Activated T-cell treated with anti-CD3 and anti-CD28 coated beads, Interleukin-2, amount 50 U/mL, for 24 hours (primary cell): ENCODE results near the gene RSPH6A.

Experiments
- DNase-seq: peaks from one replicate; pipeline ENCODE4 v3.0.0-alpha.2; 2020
- H3K27ac Mint-ChIP-seq: 2 replicates; pipeline ENCODE4 v1.8.0; 2020; ENCODE audit warnings: mild to moderate bottlenecking, mixed read lengths
- H3K27me3 Mint-ChIP-seq: 2 replicates; pipeline ENCODE4 v1.8.0; 2020; ENCODE audit warnings: mixed read lengths
- H3K36me3 Mint-ChIP-seq: 2 replicates; pipeline ENCODE4 v1.8.0; 2020; ENCODE audit warnings: low read depth, mixed read lengths
- H3K4me1 Mint-ChIP-seq: 2 replicates; pipeline ENCODE4 v1.8.0; 2020; ENCODE audit warnings: low read depth, mixed read lengths
- H3K4me3 Mint-ChIP-seq: 2 replicates; pipeline ENCODE4 v1.8.0; 2020; ENCODE audit warnings: mild to moderate bottlenecking, moderate library complexity, mixed read lengths
- H3K9me3 Mint-ChIP-seq: 2 replicates; pipeline ENCODE4 v1.8.0; 2020; ENCODE audit warnings: mixed read lengths

The RSPH6A gene

DNA sequence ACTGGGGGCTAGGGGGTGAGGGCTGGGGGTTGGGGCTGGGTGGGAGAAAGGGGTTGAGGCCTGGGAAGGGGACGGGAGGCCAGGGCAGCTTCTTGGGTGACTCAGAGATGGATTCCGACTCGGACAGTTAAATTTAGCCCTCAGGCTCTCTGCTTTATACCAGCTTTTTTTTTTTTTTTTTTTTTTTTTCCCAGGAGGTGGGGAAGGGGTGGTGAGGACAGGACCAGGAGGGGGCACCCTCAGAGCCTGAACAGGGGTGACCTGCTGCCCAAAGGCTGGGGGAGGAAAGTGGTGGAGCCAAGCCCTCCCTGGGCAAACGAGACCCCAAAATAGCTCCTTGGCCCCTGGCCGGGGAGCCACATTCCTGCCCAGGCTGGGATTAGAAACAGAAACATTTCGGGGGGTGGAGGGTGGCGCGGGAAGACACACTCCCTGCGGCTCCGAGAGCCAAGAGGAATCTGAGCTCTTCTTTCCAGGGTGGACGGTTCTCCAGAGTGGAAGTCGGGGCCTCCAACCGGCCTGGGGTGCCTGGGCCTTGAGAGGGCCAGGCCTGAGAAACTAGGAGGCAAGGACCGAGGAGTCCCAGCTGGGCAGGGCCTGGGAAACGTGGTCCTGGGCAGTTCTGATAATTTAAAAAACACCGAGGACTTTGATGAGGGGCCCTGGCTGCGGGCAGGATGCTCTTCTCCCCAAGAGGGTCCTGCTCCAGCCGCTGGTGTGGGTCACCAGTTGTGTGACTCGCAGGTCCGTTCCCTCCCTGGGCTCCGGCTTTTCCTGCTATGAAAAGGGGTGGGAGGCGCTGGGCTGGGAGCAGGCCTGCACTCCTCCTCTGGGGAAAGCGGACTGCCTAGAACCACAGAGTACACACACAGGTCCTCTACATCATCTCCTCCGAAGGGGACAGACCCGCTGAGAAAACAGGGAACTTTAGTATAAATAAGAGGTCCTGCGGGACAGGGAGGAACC is 32.0 kb downstream of the RSPH6A start:
- Mint-ChIP-seq H3K9me3 (no peaks in the 10 kb centered on the region), H3K36me3 (peaks cover 38% of the 10 kb centered on the region), H3K4me1 (peaks cover 20% of the 10 kb centered on the region), H3K27me3 (peaks cover 37% of the 10 kb centered on the region), H3K4me3 (no peak overlapping the region), H3K27ac (no peak overlapping the region)
- no peak for DNase-seq

DNA sequence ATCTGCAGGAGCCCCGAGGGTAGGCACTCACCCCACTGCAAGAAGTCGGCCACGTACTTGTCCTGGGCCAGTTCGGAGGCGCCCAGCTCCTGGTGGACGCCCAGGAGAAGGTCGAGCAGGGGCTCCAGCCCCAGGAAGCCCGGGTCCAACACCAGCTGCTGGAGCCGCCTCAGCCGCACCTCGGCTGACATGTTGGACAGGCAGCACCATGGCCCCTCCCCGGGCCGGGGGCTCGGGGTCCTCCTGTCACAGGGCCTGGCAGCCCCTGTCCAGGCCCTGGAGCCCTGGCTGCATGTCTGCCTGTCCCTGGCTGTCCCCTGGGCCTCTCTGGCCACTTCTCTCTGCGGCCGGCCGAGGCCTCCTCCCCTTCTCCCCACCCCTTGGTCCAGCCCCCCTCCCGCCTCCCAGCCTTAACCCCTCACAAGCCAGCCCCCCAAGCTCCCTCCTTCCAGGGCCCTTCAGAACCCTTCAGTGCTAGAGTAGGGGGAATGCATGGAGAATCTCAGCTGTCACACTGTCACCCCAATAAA is 32.9 kb downstream of the RSPH6A start, which contains the start of gene DMPK:
DMPK (minus strand) TSS at position 329 of the 530 bp plus-strand sequence; CDS start at position 191, 138 bp downstream.
- no peak within 1 kb of the TSS for H3K27ac Mint-ChIP-seq

DNA sequence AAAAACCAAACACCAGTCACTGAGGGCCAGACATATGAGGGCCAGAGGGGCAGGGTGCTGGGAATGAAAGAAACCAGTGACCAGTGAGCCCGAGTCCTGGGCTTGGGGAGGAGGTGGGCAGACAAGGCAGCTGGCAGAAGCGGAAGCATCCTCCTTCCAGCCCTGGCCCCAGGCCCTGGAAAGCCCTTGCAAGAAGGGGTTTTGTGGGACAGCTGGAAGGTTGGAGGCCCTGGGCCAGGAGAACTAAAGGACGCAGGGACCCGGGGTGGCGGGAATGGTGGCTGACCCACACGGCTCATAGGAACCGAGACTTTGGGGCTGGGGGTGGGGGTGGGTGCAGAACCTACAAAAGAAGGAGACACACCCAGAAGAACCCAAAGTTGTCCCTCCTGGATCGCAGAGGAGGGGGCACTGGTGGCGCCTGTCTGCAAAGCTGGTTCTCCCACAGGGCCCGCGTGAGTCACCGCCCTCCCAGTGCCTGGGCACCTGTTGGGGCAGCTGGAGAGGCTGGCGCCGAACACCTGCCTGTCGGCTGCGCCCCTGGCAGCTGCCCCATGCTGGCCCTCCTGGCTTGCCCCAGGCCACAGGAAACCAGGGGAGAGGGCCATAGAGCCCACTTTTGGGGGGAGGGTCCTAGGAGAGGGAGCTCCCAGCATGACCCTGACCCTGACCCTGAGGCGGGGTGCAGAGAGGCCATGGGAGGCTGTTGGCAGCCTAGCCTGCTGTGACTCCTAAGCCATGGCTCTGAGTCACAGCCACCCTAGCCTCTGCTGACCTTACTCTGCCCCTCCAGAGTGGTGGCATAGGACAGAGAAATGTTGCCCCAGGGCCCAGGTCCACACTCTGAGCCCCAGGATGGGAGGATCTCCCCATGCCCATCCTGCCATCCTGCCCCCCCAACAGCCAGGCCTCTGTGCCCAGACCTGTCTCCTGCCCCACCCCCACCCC is 33.6 kb downstream of the RSPH6A start:
- peaks cover 38% of the 10 kb centered on the region for H3K36me3 Mint-ChIP-seq
- DNase-seq, result no peak

More for the DNA sequence above, 32.9 kb downstream of the RSPH6A start, which contains the start of gene DMPK:
- Mint-ChIP-seq H3K36me3 (peaks cover 38% of the 10 kb centered on the region), H3K4me3 (no peak within 1 kb of the TSS), H3K9me3 (no peaks in the 10 kb centered on the region), H3K27me3 (peaks cover 36% of the 10 kb centered on the region), H3K4me1 (peaks cover 20% of the 10 kb centered on the region)
- DNase-seq, result no peak

DNA sequence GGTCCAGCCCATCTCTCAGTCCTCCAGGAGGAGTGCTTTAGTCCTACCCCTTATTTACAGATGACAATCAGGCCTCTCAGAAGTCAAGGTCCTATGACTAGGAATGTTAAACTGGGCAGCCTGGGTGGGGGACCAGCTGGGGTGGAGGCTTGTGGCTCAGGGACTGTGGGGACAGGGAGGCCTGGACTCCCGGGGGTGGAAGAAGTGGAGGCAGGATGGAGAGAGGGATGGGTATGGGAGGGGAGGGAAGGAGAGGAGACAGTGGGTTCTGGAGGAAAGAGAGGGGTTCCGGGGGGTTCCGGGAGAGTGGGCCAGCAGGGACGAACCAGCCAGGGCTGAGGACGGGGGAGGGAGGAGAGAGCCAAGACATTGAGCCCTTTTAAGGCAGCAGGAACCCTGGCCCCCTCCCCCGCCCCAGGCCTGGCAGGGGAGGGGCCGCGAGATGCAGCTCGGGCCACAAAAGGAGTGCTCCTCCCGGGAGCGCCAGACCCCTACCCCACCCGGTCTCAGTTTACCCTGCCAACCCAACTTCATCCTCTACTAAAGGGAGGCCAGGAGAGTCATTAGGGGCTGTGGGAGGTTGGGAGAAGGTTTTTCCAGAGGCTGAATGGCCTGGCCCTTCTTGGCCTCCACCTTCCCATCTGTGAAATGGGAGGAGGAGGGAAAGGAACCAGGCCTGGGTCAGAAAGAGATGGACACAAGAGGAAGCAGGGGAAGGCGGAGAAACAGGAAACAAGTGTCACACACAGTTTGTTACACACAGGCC is 34.5 kb downstream of the RSPH6A start:
- H3K27me3 Mint-ChIP-seq, result peaks cover 38% of the 10 kb centered on the region
- no peak for DNase-seq
- H3K27ac Mint-ChIP-seq, result no peak overlapping the region
- no peak overlapping the region for H3K4me3 Mint-ChIP-seq
- peaks cover 35% of the 10 kb centered on the region for H3K36me3 Mint-ChIP-seq
- peaks cover 20% of the 10 kb centered on the region for H3K4me1 Mint-ChIP-seq
- H3K9me3 Mint-ChIP-seq, result no peaks in the 10 kb centered on the region

More for the DNA sequence above, 33.6 kb downstream of the RSPH6A start:
- Mint-ChIP-seq H3K27ac (no peak overlapping the region), H3K27me3 (peaks cover 38% of the 10 kb centered on the region), H3K4me3 (no peak overlapping the region), H3K4me1 (peaks cover 20% of the 10 kb centered on the region), H3K9me3 (no peaks in the 10 kb centered on the region)

DNA sequence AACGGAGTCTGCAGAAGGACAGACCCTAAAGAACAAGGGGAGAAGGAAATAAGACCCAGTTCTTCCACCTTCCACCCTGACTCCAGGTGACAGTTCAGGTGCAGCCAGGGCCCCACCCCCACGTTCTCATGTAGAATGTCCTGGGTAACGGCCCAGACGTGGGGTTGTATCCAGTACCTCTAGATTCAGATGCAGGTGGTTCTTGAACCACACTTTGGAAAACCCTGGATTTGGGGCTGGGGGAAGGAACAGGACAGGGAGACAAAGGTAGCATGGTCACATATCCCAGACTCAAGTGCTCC is 35.0 kb downstream of the RSPH6A start:
- Mint-ChIP-seq H3K4me3 (no peak overlapping the region), H3K36me3 (peaks cover 31% of the 10 kb centered on the region)

DNA sequence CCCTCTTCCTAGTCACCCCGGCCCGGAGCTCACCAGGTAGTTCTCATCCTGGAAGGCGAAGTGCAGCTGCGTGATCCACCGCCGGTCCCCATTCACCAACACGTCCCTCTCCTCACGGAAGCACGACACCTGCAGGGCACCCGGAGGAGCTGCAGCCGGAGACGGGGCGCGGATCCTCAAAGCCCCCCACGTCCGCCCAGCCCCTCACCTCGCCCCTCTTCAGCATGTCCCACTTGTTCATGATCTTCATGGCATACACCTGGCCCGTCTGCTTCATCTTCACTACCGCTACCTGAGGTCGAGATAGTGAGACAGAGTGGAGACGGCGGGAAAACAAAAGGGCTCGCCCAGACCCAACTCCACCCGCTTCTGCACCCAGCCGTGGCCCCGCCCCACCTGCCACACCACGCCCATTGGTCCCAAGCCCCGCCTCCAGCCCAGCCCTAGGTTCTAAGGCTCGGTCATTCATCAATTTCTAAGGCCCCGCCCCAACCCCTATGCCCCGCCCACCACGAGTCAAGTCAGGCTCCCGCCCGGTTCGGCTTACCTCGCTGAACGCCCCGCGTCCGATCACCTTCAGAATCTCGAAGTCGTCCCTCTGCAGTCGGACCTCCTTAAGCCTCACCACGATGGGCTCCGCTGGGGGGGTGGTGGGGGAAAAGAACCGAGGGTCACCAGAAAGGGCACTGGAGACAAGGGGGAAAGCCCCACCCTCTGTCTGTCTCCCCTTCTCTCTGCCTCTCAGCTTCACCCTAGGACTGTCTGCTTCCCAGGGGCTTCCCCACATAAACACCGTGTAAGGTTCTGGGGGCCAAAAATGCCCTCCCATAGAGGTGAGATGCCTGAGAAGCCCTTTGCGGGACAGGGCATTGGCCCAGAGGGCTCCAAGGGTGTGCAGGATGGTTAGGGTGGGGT is 35.6 kb downstream of the RSPH6A start:
- H3K9me3 Mint-ChIP-seq, result no peaks in the 10 kb centered on the region
- H3K27ac Mint-ChIP-seq, result peak overlapping the region; percentile 67
- peaks cover 38% of the 10 kb centered on the region for H3K27me3 Mint-ChIP-seq
- H3K4me3 Mint-ChIP-seq, result peak overlapping the region; percentile 73
- peaks cover 20% of the 10 kb centered on the region for H3K4me1 Mint-ChIP-seq
- H3K36me3 Mint-ChIP-seq, result peaks cover 28% of the 10 kb centered on the region
- DNase-seq, result peak; percentile 94

More for the DNA sequence above, 35.0 kb downstream of the RSPH6A start:
- Mint-ChIP-seq H3K27ac (no peak overlapping the region), H3K27me3 (peaks cover 38% of the 10 kb centered on the region), H3K4me1 (peaks cover 20% of the 10 kb centered on the region), H3K9me3 (no peaks in the 10 kb centered on the region)
- no peak for DNase-seq

DNA sequence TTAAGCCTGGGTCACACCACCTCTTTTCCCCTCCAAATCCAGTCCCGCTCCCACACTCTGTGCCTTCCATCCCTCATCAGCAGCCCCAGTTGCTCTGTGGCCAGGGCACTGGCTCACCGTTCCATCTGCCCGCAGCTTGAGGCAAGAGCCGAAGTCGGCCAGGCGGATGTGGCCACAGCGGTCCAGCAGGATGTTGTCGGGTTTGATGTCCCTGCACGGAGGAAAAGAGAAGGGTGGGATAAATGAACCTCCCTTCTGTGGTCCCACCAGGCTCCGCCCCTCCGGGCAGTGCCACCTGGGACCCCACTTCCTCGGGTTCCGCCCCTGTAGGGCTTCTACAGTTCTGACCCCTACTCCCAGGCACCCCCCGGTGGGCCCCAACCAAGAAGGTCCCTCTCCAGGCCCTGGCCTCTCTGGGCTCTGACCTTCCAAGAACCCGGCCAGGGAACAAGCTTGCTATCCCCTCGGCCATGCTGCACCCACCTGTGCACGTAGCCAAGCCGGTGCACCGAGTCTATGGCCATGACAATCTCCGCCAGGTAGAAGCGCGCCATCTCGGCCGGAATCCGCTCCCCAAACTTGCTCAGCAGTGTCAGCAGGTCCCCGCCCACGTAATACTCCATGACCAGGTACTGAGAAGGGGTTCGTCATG is 37.0 kb downstream of the RSPH6A start:
- H3K27ac Mint-ChIP-seq, result no peak overlapping the region
- no peak for DNase-seq
- H3K9me3 Mint-ChIP-seq, result no peaks in the 10 kb centered on the region
- peaks cover 32% of the 10 kb centered on the region for H3K27me3 Mint-ChIP-seq
- H3K4me1 Mint-ChIP-seq, result peaks cover 20% of the 10 kb centered on the region
- peaks cover 22% of the 10 kb centered on the region for H3K36me3 Mint-ChIP-seq
- H3K4me3 Mint-ChIP-seq, result no peak overlapping the region

DNA sequence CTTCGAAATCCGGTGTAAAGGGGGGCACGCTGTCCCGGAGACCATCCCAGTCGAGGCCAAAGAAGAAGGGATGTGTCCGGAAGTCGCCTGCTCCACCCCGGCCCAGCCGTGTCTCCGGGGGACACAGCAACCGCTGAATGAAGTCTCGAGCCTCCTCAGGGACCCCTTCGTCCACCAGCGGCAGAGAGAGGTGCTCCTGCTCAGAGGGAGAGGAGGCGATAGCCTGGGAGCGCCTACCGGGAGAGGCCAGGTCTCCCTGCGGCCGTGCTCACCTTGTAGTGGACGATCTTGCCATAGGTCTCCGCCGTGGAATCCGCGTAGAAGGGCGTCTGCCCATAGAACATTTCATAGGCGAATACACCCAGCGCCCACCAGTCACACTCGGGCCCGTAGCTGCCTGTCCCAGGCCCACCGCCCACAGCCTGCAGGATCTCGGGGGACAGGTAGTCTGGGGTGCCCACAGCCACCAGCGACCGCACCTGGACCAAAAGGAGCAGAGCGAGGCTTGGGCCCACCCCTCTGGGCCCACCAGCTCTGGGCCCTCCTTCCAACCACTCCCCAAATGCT is 37.6 kb downstream of the RSPH6A start:
- H3K27me3 Mint-ChIP-seq, result peaks cover 32% of the 10 kb centered on the region
- H3K4me1 Mint-ChIP-seq, result peaks cover 20% of the 10 kb centered on the region
- H3K9me3 Mint-ChIP-seq, result no peaks in the 10 kb centered on the region
- H3K4me3 Mint-ChIP-seq, result no peak overlapping the region
- peaks cover 22% of the 10 kb centered on the region for H3K36me3 Mint-ChIP-seq
- no peak overlapping the region for H3K27ac Mint-ChIP-seq
- DNase-seq, result no peak

DNA sequence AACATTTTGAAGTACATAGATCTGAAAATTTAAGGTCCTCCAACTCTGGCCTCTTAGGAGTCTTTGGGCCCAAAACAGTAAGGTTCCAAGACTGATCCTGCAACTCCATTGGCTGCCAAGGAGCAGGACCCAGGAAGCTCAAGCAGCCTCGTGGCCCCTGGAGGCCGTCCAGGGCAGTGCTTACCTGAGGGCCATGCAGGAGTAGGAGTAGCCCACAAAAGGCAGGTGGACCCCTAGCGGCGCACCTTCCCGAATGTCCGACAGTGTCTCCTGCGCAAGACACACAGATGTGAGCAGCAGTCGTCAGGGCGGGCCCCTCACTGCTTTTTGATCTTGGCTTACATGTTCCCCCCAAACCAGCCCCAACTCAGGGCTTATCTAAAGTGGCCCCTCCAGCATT is 40.3 kb downstream of the RSPH6A start:
- Mint-ChIP-seq H3K4me3 (no peak overlapping the region), H3K27ac (no peak overlapping the region)

DNA sequence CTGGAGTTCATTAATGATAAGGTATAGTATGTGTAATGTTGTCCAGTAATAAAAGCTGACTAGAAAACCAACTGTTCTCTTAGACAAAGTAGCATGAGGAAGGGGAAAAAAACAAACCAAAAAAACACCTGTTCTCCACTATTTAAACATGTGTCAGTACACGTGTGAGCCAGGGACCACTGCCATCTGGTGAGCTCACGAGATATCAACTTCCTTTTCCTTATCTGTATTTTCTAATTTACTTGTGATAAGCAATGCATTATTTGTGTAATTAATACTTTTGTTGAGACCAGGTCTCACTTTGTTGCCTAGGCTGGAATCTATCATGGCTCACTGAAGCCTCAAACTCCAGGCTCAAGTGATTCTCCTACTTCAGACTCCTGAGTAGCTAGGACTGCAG is 41.7 kb downstream of the RSPH6A start:
- Mint-ChIP-seq H3K36me3 (peaks cover 19% of the 10 kb centered on the region), H3K27me3 (peaks cover 12% of the 10 kb centered on the region)

More for the DNA sequence above, 40.3 kb downstream of the RSPH6A start:
- Mint-ChIP-seq H3K9me3 (no peaks in the 10 kb centered on the region), H3K27me3 (peaks cover 23% of the 10 kb centered on the region), H3K36me3 (peaks cover 22% of the 10 kb centered on the region), H3K4me1 (peaks cover 26% of the 10 kb centered on the region)
- DNase-seq, result no peak

DNA sequence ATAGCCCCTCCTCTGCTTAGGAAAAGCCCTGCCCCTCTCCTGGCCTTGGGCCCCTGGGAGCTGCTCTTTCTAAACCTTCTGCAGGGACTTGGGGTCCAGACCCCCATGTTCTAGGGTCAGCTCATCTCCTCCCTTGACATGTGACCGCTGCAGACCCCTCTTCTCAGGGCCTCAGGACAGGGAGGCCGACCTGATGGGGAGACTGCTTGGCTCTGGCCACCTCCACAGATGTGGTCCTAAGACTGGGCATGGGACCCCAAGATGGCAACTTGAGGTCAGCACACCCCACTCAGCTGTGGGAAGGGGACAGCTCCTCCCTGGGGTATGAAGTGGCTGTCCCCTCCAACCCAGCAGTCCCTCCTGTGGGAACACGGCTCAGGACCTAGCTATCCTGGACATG is 42.2 kb downstream of the RSPH6A start:
- H3K4me3 Mint-ChIP-seq, result no peak overlapping the region
- no peaks in the 10 kb centered on the region for H3K9me3 Mint-ChIP-seq
- DNase-seq, result no peak
- H3K27me3 Mint-ChIP-seq, result peaks cover 13% of the 10 kb centered on the region
- H3K36me3 Mint-ChIP-seq, result peaks cover 16% of the 10 kb centered on the region
- peaks cover 19% of the 10 kb centered on the region for H3K4me1 Mint-ChIP-seq
- no peak overlapping the region for H3K27ac Mint-ChIP-seq

More for the DNA sequence above, 41.7 kb downstream of the RSPH6A start:
- no peak for DNase-seq
- Mint-ChIP-seq H3K4me3 (no peak overlapping the region), H3K9me3 (no peaks in the 10 kb centered on the region), H3K27ac (no peak overlapping the region), H3K4me1 (peaks cover 18% of the 10 kb centered on the region)

DNA sequence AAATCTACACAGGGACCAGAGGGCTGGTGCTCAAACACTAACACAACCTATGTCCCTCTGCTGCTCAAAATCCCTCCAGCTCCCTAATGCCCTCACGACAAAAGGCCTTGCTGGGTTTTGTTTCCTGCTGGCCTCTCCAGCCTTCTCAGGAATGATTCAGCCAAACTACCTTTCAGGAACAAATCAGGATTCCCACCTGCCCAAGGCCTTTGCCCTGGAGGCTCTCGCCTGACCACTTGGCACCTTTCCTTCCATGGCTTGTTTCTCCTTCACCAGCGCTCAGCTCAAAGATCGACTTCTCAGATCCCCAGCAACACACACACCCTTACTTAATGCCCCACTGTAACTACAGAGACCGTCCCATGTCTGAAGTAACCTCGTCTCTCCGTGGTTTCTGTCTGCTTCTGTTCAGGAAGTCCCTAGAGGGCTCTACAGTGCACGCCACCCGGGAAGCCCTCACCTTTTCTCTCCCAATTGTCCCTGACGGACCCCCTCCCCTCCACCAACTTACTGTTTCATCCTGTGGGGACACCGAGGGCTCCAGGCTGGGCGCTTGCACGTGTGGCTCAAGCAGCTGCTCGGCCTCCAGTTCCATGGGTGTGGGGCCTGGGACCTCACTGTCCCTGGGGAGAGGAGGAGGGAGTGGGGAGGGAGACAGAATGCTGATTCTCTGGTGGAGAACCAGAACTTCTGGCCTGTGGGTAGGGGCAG is 42.8 kb downstream of the RSPH6A start:
- DNase-seq, result no peak
- no peak overlapping the region for H3K27ac Mint-ChIP-seq
- H3K36me3 Mint-ChIP-seq, result peaks cover 10% of the 10 kb centered on the region
- H3K27me3 Mint-ChIP-seq, result peaks cover 16% of the 10 kb centered on the region
- H3K9me3 Mint-ChIP-seq, result no peaks in the 10 kb centered on the region
- H3K4me3 Mint-ChIP-seq, result no peak overlapping the region
- peaks cover 19% of the 10 kb centered on the region for H3K4me1 Mint-ChIP-seq
